Esophagus squamous epithelium (tissue), 5 donors: Measurements from ENCODE around the gene ZNF230. TPM values are rescaled to one million over a fixed set of nuclear protein-coding genes. Genes with fewer than 3 reads are reported as not detected.
A peak's percentile ranks its signal among the peaks of the same experiment; 100 is the strongest.

ENCODE experiments used
- DNase-seq: peaks from one replicate; lab custom pipeline; 2025; lab: John Stamatoyannopoulos, UW
- H3K27ac ChIP-seq, 4 donors: fragments of 200-600 bp; sonication (generic); one replicate each; pipeline ENCODE4 v1.5.1; 2016 to 2019; ENCODE audit warnings: mild to moderate bottlenecking in 1 of 4
- H3K27me3 ChIP-seq, 4 donors: fragments of 200-600 bp; sonication (generic); 1 replicate in 3 of 4; 2 replicates in 1 of 4; pipeline versions ENCODE4 v1.5.1 to v1.6.0; 2017 to 2021; ENCODE audit warnings: antibody characterized with exemption in 1 of 4
- H3K36me3 ChIP-seq, 3 donors: fragments of 200-600 bp; sonication (generic); one replicate each; pipeline ENCODE4 v1.5.1; 2016 to 2019
- H3K4me1 ChIP-seq, 3 donors: fragments of 200-600 bp; sonication (generic); one replicate each; pipeline ENCODE4 v1.5.1; 2017 to 2019
- H3K4me3 ChIP-seq, 4 donors: fragments of 200-600 bp; sonication (generic); 1 replicate in 3 of 4; 2 replicates in 1 of 4; pipeline ENCODE4 v1.5.1; 2016 to 2019; ENCODE audit warnings: mild to moderate bottlenecking in 2 of 4, moderate library complexity in 1 of 4
- H3K9me3 ChIP-seq, 3 donors: fragments of 200-600 bp; sonication (generic); one replicate each; pipeline ENCODE4 v1.5.1; 2016 to 2019
- CTCF ChIP-seq, 6 experiments: fragments of 450-650 bp in 4 of 6; fragments of 200-600 bp in 2 of 6; sonication (generic) in 2 of 6; IDR thresholded peaks; one replicate each; pipeline ENCODE4 v1.5.1; 2016 to 2019; ENCODE audit warnings: antibody characterized with exemption in 6 of 6, mild to moderate bottlenecking in 4 of 6, moderate library complexity in 4 of 6
- POLR2A ChIP-seq, 4 donors: fragments of 450-650 bp; IDR thresholded peaks; one replicate each; pipeline ENCODE4 v1.6.1; 2017; ENCODE audit warnings: antibody characterized with exemption in 4 of 4, mild to moderate bottlenecking in 4 of 4, moderate library complexity in 3 of 4
- WGBS, 2 donors: methylation state at CpG; one replicate each; pipeline ENCODE4 v1.1.5; 2018; 5-methylcytosine and 5-hydroxymethylcytosine counted together
- intact Hi-C: fragments of 100-400 bp; cut with DNase I; formaldehyde crosslinking; loops from one replicate; pipeline ENCODE4 v1.15.0; 2022
- total RNA-seq, 4 donors: library from RNA; depleted of rRNA; stranded (reverse); fragments of >200 nt; gene quantifications; one replicate each; pipeline ENCODE4 v1.1.0, GENCODE V29; 2016
- donor health status: DM: yes; HTN: yes; CAD: no.

The ZNF230 gene
- total RNA-seq, 4 donors from 2014 or later = 1.1 to 6.3 (median 1.8) TPM

GRCh38 chr19:43966079-43966694 lies 36.6 kb upstream of the ZNF230 start:
- H3K27me3 ChIP-seq = no peaks in the 10 kb centered on the region
- intact Hi-C loops = no loop called here
- no peak for TF ChIP-seq CTCF (IDR thresholded peaks at IDR 0.05)
- TF ChIP-seq POLR2A (IDR thresholded peaks at IDR 0.05) = no peak
- H3K9me3 ChIP-seq = peaks cover 9 to 100% (median 91%) of the 10 kb centered on the region in 3 donors
- H3K27ac ChIP-seq = no peak overlapping the region
- H3K36me3 ChIP-seq = peaks cover 23 to 84% (median 24%) of the 10 kb centered on the region in 3 donors
- WGBS, 2 donors = 93 to 95% methylated on average over 3 of the region's 3 CpGs
- no peak for DNase-seq
- H3K4me3 ChIP-seq = peak overlapping the region in 1 of 4 donors; percentile 18
- H3K4me1 ChIP-seq = no peaks in the 10 kb centered on the region

GRCh38 chr19:43976732-43977131 lies 26.0 kb upstream of the ZNF230 start:
- Histone ChIP-seq H3K9me3 (peaks cover 0 to 93% (median 64%) of the 10 kb centered on the region in 3 donors), H3K27me3 (no peaks in the 10 kb centered on the region), H3K4me1 (no peaks in the 10 kb centered on the region), H3K36me3 (no peaks in the 10 kb centered on the region), H3K27ac (no peak overlapping the region), H3K4me3 (no peak overlapping the region)
- DNase-seq = no peak
- 73 to 80% methylated on average over 1 of the region's 1 CpG for WGBS, 2 donors
- TF ChIP-seq CTCF (IDR thresholded peaks at IDR 0.05) (no peak), POLR2A (IDR thresholded peaks at IDR 0.05) (no peak)
- intact Hi-C loops = no loop called here

- WGBS, 2 donors = 73 to 81% methylated on average over 2 of the region's 2 CpGs
- peaks cover 0 to 30% (median 13%) of the 10 kb centered on the region in 3 donors for H3K9me3 ChIP-seq
- no peaks in the 10 kb centered on the region for H3K27me3 ChIP-seq
- TF ChIP-seq POLR2A (IDR thresholded peaks at IDR 0.05) = no peak
- TF ChIP-seq CTCF (IDR thresholded peaks at IDR 0.05) = no peak
- intact Hi-C loops = no loop called here
- H3K36me3 ChIP-seq = peaks cover 0 to 12% (median 0%) of the 10 kb centered on the region in 3 donors
- peak overlapping the region; percentile 56 to 88 (median 76) for H3K4me3 ChIP-seq
- H3K4me1 ChIP-seq = peaks cover 0 to 19% (median 5%) of the 10 kb centered on the region in 3 donors
- DNase-seq = no peak
- H3K27ac ChIP-seq = peak overlapping the region in 2 of 4 donors; percentile 84 to 86
Observed at GRCh38 chr19:43983544-43983911, 19.2 kb upstream of the ZNF230 start.

GRCh38 chr19:43983912-43984686 lies 18.7 kb upstream of the ZNF230 start, which contains the start of gene ZNF155:
TSS of gene ZNF155 (plus strand) at chr19:43984188. CDS start at chr19:43988544, 4,356 bp downstream.
- Histone ChIP-seq H3K4me3 (peak within 1 kb of the TSS; percentile 56 to 88 (median 76)), H3K27ac (peak within 1 kb of the TSS; percentile 78 to 86 (median 84)), H3K27me3 (no peaks in the 10 kb centered on the region), H3K4me1 (peaks cover 0 to 19% (median 5%) of the 10 kb centered on the region in 3 donors), H3K36me3 (peaks cover 0 to 18% (median under 1%) of the 10 kb centered on the region in 3 donors), H3K9me3 (peaks cover 0 to 29% (median 10%) of the 10 kb centered on the region in 3 donors)
- WGBS, 2 donors = 1 to 5% methylated on average over 21 to 26 of the region's 40 CpGs
- intact Hi-C loops = no loop called here
- DNase-seq = peak; percentile 6
- TF ChIP-seq POLR2A (IDR thresholded peaks at IDR 0.05) (no peak), CTCF (IDR thresholded peaks at IDR 0.05) (no peak)

DNA sequence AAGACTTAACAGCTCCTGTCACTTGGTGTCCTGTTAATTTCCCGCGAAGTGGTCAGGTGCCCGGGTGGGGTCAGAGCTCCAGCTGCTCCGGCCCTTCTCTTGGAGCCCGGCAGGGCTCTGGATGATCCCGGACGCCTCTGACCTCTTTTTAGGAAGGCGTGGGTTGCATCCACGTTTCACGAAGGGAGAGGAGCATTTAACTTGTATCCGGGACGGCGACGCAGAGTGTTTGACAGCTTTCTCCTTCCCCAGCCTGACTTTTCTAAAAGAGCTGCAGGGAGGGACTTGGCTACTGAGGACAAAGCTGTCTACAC lies 18.1 kb upstream of the ZNF230 start:
- Histone ChIP-seq H3K27me3 (no peaks in the 10 kb centered on the region), H3K4me1 (peaks cover 0 to 19% (median 5%) of the 10 kb centered on the region in 3 donors), H3K4me3 (peak overlapping the region; percentile 56 to 88 (median 76)), H3K36me3 (peaks cover 0 to 24% (median 4%) of the 10 kb centered on the region in 3 donors), H3K9me3 (peaks cover 0 to 24% (median 4%) of the 10 kb centered on the region in 3 donors), H3K27ac (peak overlapping the region; percentile 78 to 86 (median 84))
- no peak for DNase-seq
- TF ChIP-seq POLR2A (IDR thresholded peaks at IDR 0.05) (no peak), CTCF (IDR thresholded peaks at IDR 0.05) (no peak)
- 3% methylated on average over 5 to 11 of the region's 14 CpGs for WGBS, 2 donors
- intact Hi-C loops = no loop called here
